OCI-LY7 (cell line): ENCODE results near the gene TPK1.
"Not testable (repeated sequence)": the region's sequence is repeated elsewhere in the genome, so short reads cannot be mapped to it uniquely, and the experiment has no call there.

ENCODE experiments used
- EZH2phosphoT487 ChIP-seq: fragments of 200-600 bp; sonication (generic); IDR thresholded peaks from 2 replicates; pipeline ENCODE4 v1.6.1; 2018; ENCODE audit warnings: low read depth, borderline replicate concordance, mild to moderate bottlenecking, mixed run types, antibody characterized with exemption, low read length, moderate library complexity, mixed read lengths
- TF ChIP-seq, protein P1 (sequence below): fragments of 200-600 bp; sonication (generic); conservative IDR thresholded peaks from 2 replicates; pipeline ENCODE4 v1.5.1; 2014; ENCODE audit warnings: mild to moderate bottlenecking, antibody characterized with exemption, low read length, moderate library complexity, mixed read lengths

DNA sequence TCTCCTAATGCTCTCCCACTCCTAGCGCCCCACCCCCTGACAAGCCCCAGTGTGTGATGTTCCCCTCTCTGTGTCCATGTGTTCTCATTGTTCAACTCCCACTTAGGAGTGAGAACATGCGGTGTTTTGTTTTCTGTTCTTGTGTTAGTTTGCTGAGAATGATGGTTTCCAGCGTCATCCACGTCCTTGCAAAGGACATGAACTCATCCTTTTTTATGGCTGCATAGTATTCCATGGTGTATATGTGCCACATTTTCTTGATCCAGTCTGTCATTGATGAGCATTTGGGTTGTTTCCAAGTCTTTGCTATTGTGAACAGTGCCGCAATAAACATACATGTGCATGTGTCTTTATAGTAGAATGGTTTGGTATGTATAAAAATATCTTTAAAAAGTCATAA is 261.1 kb downstream of the TPK1 start:
- TF ChIP-seq, protein P1, sequence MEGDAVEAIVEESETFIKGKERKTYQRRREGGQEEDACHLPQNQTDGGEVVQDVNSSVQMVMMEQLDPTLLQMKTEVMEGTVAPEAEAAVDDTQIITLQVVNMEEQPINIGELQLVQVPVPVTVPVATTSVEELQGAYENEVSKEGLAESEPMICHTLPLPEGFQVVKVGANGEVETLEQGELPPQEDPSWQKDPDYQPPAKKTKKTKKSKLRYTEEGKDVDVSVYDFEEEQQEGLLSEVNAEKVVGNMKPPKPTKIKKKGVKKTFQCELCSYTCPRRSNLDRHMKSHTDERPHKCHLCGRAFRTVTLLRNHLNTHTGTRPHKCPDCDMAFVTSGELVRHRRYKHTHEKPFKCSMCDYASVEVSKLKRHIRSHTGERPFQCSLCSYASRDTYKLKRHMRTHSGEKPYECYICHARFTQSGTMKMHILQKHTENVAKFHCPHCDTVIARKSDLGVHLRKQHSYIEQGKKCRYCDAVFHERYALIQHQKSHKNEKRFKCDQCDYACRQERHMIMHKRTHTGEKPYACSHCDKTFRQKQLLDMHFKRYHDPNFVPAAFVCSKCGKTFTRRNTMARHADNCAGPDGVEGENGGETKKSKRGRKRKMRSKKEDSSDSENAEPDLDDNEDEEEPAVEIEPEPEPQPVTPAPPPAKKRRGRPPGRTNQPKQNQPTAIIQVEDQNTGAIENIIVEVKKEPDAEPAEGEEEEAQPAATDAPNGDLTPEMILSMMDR = not testable (repeated sequence)
- TF ChIP-seq EZH2phosphoT487 = not testable (repeated sequence)
